Karpas-422 (cell line): ENCODE measurements around the gene ZFHX3. TPM values are rescaled to one million over a fixed set of nuclear protein-coding genes. Genes with fewer than 3 reads are reported as not detected.
"Not testable (repeated sequence)": the region's sequence is repeated elsewhere in the genome, so short reads cannot be mapped to it uniquely, and the experiment has no call there.

Experiments used
- DNase-seq: peaks from one replicate; pipeline ENCODE4 v3.0.0-alpha.2; 2015
- H2AFZ ChIP-seq: fragments of 200-600 bp; sonication (generic); 2 replicates; pipeline ENCODE4 v1.6.1; 2014; ENCODE audit warnings: antibody characterized with exemption, low read length, mixed read lengths
- H3K27ac ChIP-seq: fragments of 200-600 bp; sonication (generic); 2 replicates; pipeline ENCODE4 v1.5.1; 2014; ENCODE audit warnings: mild to moderate bottlenecking, low read length, moderate library complexity
- H3K27me3 ChIP-seq: fragments of 200-600 bp; sonication (generic); 2 replicates; pipeline ENCODE4 v1.6.1; 2014; ENCODE audit warnings: low read length, mixed read lengths
- H3K36me3 ChIP-seq: fragments of 200-600 bp; sonication (generic); 2 replicates; pipeline ENCODE4 v1.6.1; 2014; ENCODE audit warnings: low read length, mixed read lengths; ENCODE audit not compliant: insufficient read depth
- H3K4me1 ChIP-seq: fragments of 200-600 bp; sonication (generic); 2 replicates; pipeline ENCODE4 v1.6.1; 2014; ENCODE audit warnings: mild to moderate bottlenecking, low read length, mixed read lengths
- H3K4me2 ChIP-seq: fragments of 200-600 bp; sonication (generic); 2 replicates; pipeline ENCODE4 v1.6.1; 2014; ENCODE audit warnings: low read length, low read depth, mild to moderate bottlenecking; ENCODE audit not compliant: poor library complexity, severe bottlenecking
- H3K4me3 ChIP-seq: fragments of 200-600 bp; sonication (generic); 2 replicates; pipeline ENCODE4 v1.5.1; 2014; ENCODE audit warnings: mild to moderate bottlenecking, antibody characterized with exemption, low read length, mixed read lengths
- H3K79me2 ChIP-seq: fragments of 200-600 bp; sonication (generic); 2 replicates; pipeline ENCODE4 v1.6.1; 2014; ENCODE audit warnings: mild to moderate bottlenecking, low read length, mixed read lengths
- H3K9ac ChIP-seq: fragments of 200-600 bp; sonication (generic); 2 replicates; pipeline ENCODE4 v1.6.0; 2014; ENCODE audit warnings: low read length
- H3K9me2 ChIP-seq: fragments of 200-600 bp; sonication (generic), shearing (Covaris generic); replicated peaks from 2 replicates; pipeline ENCODE4 v1.6.0; 2014; ENCODE audit warnings: mild to moderate bottlenecking, low read length, moderate library complexity; ENCODE audit not compliant: insufficient read depth
- H3K9me3 ChIP-seq: fragments of 300-700, 200-600 bp; sonication (generic); 2 replicates; pipeline ENCODE4 v1.6.1; 2014; ENCODE audit warnings: low read length, mixed read lengths
- H4K20me1 ChIP-seq: fragments of 200-600 bp; sonication (generic); 2 replicates; pipeline ENCODE4 v1.6.1; 2014; ENCODE audit warnings: mild to moderate bottlenecking, antibody characterized with exemption, low read length, low read depth; ENCODE audit not compliant: insufficient read depth
- total RNA-seq: library from RNA; depleted of rRNA; stranded (reverse); fragments of >200 nt; shearing (Covaris generic); gene quantifications from 2 replicates; pipeline ENCODE4 v1.2.3, GENCODE V29; 2014; ENCODE audit warnings: low replicate concordance

ZFHX3 gene
- total RNA-seq, 1 experiment from 2014 or later = 0.67 TPM

DNA sequence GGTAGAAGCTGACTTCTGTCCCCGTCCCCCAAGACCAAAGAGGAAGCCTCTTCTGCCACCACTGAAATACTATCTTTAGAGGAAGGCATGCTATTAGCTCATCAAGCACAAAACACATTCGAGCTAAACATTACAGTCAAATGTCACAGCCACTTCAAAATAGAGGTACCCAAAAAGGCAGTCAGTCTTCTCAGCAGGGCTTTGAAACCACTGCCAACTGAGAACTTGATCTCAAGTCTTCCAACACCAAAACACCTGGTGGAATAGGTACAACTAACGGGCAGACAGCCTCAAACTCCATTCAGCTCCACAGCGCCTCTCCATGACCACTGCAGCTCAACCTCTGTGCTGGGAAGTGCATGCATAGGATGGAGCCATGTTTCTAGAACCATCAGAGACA is 36.0 kb downstream of the ZFHX3 start:
- Histone ChIP-seq H3K79me2 (no peaks in the 10 kb centered on the region), H3K4me1 (peaks cover 3% of the 10 kb centered on the region; the same call in 1 of the 2 replicates), H3K36me3 (no peaks in the 10 kb centered on the region), H3K27me3 (no peaks in the 10 kb centered on the region), H3K9ac (no peak overlapping the region), H3K9me2 (no peaks in the 10 kb centered on the region), H2AFZ (no peak overlapping the region), H3K4me2 (no peak overlapping the region), H4K20me1 (no peaks in the 10 kb centered on the region), H3K9me3 (no peaks in the 10 kb centered on the region), H3K4me3 (no peak overlapping the region), H3K27ac (no peak overlapping the region)
- DNase-seq = no peak

DNA sequence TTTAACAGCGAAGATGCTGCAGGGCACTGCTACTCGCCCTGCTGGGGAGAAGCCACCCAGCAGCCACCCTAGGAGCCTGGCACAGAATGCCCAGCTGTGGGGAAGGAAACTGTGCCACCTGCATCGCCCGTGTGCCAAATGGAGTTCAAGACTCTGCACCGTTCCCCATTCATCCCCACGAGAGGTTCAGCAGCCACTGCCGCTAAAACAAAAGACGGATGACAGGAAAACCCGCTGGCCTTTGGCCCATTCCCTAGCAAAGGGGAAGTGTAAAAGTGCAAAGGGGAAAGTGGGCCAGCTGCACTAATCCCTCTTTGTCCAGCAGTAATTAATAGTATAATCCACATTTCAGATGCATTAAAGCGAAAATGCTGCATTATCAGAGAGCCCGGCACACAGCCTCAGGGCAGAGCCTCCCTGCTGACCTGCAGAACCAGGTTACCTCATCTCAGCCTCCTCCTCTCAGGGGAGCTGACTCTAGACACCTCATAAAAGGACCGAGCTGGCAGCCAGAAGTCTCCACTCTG is 37.7 kb downstream of the ZFHX3 start:
- Histone ChIP-seq H3K4me2 (no peak overlapping the region), H4K20me1 (no peaks in the 10 kb centered on the region), H3K36me3 (no peaks in the 10 kb centered on the region), H3K27ac (no peak overlapping the region), H2AFZ (no peak overlapping the region), H3K4me3 (no peak overlapping the region), H3K9me2 (no peaks in the 10 kb centered on the region), H3K79me2 (no peaks in the 10 kb centered on the region), H3K27me3 (no peaks in the 10 kb centered on the region), H3K9me3 (no peaks in the 10 kb centered on the region), H3K9ac (no peak overlapping the region), H3K4me1 (no peaks in the 10 kb centered on the region)
- no peak for DNase-seq

DNA sequence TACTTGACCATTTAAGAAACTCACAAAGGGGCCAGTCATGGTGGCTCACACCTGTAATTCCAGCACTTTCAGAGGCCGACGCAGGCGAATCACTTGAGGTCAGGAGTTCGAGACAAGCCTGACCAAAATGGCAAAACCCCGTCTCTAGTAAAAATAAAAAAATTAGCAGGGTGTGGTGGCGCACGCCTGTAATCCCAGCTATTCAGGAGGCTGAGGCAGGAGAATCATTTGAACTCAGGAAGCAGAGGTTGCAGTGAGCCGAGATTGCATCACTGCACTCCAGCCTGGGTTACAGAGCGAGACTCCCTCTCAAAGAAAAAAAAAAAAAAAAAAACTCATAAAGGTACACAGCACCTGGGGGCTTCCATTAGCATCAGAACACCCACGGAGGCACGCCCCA is 38.2 kb downstream of the ZFHX3 start:
- H3K9me2 ChIP-seq, H3K9me3 ChIP-seq, H3K4me1 ChIP-seq, H3K79me2 ChIP-seq, H4K20me1 ChIP-seq, DNase-seq, H3K36me3 ChIP-seq, H3K4me2 ChIP-seq, H3K9ac ChIP-seq, H2AFZ ChIP-seq, H3K4me3 ChIP-seq, H3K27me3 ChIP-seq, H3K27ac ChIP-seq: not testable (repeated sequence)

DNA sequence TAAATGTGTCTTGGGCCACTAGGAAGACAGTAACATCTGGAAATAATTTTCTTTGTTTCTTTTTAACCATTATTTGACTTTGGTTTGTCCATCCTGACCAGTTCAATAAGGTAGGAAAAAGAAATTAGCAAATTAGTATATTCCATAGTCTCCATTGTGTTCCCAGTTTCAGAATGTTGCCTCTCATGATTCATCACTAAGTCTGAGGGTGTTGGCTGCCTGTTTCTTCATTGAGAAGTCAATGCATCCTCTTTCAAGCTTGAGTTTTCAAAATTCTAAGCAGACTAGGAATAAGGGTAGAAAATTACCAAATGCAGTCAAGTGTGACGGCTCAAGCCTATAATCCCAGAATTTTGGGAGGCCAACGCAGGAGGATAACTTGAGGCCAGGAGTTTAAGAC is 41.9 kb downstream of the ZFHX3 start:
- H3K9me2 ChIP-seq = no peaks in the 10 kb centered on the region
- H3K4me3 ChIP-seq = no peak overlapping the region
- H2AFZ ChIP-seq = no peak overlapping the region
- DNase-seq = no peak
- H3K4me1 ChIP-seq = no peaks in the 10 kb centered on the region
- H3K36me3 ChIP-seq = no peaks in the 10 kb centered on the region
- no peak overlapping the region for H3K4me2 ChIP-seq
- H3K27me3 ChIP-seq = no peaks in the 10 kb centered on the region
- no peak overlapping the region for H3K9ac ChIP-seq
- no peaks in the 10 kb centered on the region for H4K20me1 ChIP-seq
- H3K9me3 ChIP-seq = no peaks in the 10 kb centered on the region
- no peaks in the 10 kb centered on the region for H3K79me2 ChIP-seq
- no peak overlapping the region for H3K27ac ChIP-seq

DNA sequence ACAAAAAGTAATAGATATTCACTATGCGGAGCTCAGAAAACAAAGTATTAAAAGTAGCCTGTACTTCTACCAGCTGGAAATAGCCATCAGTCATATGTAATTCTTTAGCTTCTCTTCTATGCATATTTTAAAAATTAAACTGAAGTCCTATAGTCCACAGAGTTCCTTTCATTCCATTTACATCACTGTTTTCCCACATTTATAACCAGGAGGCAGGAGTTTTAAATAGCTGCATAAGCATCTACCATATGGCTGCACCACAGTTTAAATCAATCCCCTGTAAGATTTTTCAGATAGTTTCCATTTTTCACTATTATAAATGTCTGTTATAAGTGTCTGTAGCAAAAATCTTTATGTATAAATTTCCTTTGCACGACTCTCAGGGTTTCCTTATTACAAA is 45.1 kb downstream of the ZFHX3 start:
- Histone ChIP-seq H3K79me2 (no peaks in the 10 kb centered on the region), H3K36me3 (no peaks in the 10 kb centered on the region), H3K27me3 (no peaks in the 10 kb centered on the region), H2AFZ (no peak overlapping the region), H3K4me1 (no peaks in the 10 kb centered on the region), H3K9me3 (no peaks in the 10 kb centered on the region), H3K9ac (no peak overlapping the region), H3K4me3 (no peak overlapping the region), H4K20me1 (no peaks in the 10 kb centered on the region), H3K9me2 (no peaks in the 10 kb centered on the region), H3K27ac (no peak overlapping the region), H3K4me2 (no peak overlapping the region)
- no peak for DNase-seq

DNA sequence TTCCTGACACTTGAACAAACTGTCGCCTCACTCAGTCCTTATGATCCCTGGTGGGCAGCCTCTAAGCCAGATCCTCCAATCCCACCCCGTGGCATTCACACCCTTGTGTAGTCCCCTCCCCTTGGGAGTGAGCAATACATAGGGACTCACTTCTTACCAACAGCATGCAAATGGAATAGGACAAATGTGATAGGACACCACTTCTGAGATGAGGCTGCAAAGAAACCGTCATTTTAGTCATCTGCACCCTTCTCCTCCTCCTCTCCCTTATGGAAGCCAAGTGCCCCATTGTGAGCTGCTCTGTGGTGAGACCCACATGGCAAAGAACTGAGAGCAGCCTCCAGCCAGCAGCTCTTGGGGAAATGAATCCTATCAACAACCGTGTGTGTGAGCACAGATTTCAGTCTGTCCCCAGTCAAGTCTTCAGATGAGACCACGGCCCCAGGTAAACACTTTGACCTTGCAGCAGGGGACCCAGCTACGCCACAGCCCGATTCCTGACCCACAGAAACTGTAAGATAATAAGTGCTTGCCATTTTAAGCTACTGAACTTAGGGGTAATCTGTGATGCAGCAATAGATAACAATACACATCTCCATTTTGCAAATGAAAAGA is 46.9 kb downstream of the ZFHX3 start:
- no peak overlapping the region for H3K4me2 ChIP-seq
- H3K9me2 ChIP-seq = no peaks in the 10 kb centered on the region
- no peak overlapping the region for H3K9ac ChIP-seq
- H3K4me3 ChIP-seq = no peak overlapping the region
- H2AFZ ChIP-seq = no peak overlapping the region
- no peaks in the 10 kb centered on the region for H4K20me1 ChIP-seq
- H3K9me3 ChIP-seq = no peaks in the 10 kb centered on the region
- H3K27me3 ChIP-seq = no peaks in the 10 kb centered on the region
- no peaks in the 10 kb centered on the region for H3K79me2 ChIP-seq
- H3K36me3 ChIP-seq = no peaks in the 10 kb centered on the region
- no peak overlapping the region for H3K27ac ChIP-seq
- DNase-seq = no peak
- H3K4me1 ChIP-seq = no peaks in the 10 kb centered on the region

DNA sequence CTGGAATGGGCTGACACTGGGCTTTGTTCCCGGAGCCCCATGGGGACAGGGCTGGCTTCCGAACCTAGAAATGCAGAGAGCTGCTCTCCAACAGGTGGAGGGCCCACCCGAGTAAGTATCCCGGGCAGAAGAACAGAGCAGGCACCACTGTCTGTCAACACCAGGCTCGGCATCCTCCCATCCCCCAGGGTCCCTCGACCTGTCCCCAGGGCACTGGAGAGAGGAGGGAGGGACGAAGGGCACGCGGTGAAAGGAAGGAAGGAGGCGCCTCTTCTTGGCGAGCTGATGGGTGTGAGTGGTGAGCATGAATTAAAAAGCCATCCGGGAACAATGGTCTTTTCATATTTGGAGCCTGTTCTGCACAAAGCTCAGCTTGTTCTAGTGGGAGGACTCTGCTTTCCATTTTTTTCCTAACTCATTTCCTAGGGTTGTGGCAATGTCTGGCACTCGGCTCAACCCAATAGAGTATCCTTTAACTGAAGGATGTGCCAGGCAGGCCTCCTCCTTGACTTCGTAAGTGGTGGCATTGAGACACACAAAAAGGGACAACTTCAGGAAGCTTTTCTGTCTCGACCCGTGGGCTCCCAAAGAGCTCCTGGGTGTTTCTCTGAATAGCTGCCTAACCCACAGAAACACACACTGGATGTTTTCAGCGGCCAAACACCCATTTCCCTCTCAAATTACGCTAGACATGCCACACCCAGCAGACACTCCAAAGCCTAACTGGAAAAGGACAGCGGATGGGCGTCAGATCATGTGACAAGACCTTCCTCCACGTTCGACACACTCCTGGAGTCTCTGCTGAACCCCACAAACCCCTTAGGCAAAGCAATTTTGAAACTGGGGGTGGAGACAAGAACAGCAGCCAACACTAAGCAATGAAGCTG is 47.7 kb downstream of the ZFHX3 start:
- Histone ChIP-seq H3K9me3 (no peaks in the 10 kb centered on the region), H3K27ac (no peak overlapping the region), H4K20me1 (no peaks in the 10 kb centered on the region), H3K36me3 (no peaks in the 10 kb centered on the region), H3K4me3 (no peak overlapping the region), H2AFZ (no peak overlapping the region), H3K9me2 (no peaks in the 10 kb centered on the region), H3K4me1 (no peaks in the 10 kb centered on the region), H3K4me2 (no peak overlapping the region), H3K27me3 (no peaks in the 10 kb centered on the region), H3K79me2 (no peaks in the 10 kb centered on the region), H3K9ac (no peak overlapping the region)
- no peak for DNase-seq

DNA sequence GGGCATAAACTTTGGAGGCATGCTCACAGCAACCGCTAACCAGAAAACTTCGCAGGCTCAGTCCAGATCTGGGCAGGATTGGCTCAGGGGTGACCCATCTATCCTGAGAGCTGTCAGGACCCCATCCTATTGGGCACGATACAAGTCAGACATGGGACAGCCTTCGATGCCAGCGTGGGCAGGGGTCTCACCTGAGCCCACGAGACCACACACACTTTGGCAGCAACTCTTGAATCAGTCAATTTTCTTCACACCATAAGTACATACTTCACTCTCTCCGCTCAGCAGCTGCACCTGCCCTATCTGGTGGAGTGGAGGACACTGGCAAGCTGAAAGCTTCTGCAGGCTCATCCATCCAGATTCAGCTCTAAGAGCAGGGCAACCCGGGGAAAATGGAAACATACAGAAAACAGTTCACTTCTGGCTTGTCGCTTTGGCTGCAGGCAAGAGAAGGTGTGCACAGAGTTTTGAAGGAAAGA is 48.3 kb downstream of the ZFHX3 start:
- H3K9ac ChIP-seq = no peak overlapping the region
- DNase-seq = no peak
- no peak overlapping the region for H2AFZ ChIP-seq
- H3K4me3 ChIP-seq = no peak overlapping the region
- no peaks in the 10 kb centered on the region for H3K27me3 ChIP-seq
- no peaks in the 10 kb centered on the region for H4K20me1 ChIP-seq
- H3K36me3 ChIP-seq = no peaks in the 10 kb centered on the region
- no peaks in the 10 kb centered on the region for H3K4me1 ChIP-seq
- no peaks in the 10 kb centered on the region for H3K9me3 ChIP-seq
- H3K4me2 ChIP-seq = no peak overlapping the region
- H3K79me2 ChIP-seq = no peaks in the 10 kb centered on the region
- no peaks in the 10 kb centered on the region for H3K9me2 ChIP-seq
- no peak overlapping the region for H3K27ac ChIP-seq
